AG20443 (cell line): ENCODE measurements around the gene MTG2.
A peak's percentile ranks its signal among the peaks of the same experiment; 100 is the strongest.

Experiments used
- DNase-seq: peaks from one replicate; pipeline ENCODE4 v3.0.0; 2012; ENCODE audit warnings: low spot score, mixed read lengths

Gene MTG2

GRCh38 chr20:62182469-62183425 lies at the start of gene MTG2:
Gene MTG2 (plus strand): TSS chr20:62183028. CDS start chr20:62193421, 10,393 bp downstream.
- DNase-seq, result peak; percentile 100

GRCh38 chr20:62133051-62133845 lies 49.6 kb upstream of the MTG2 start:
- no peak for DNase-seq

- DNase-seq, result no peak
Measured at GRCh38 chr20:62133864-62134263, 49.0 kb upstream of the MTG2 start.

GRCh38 chr20:62134735-62135231 lies 48.0 kb upstream of the MTG2 start:
- peak; percentile 38 for DNase-seq

- no peak for DNase-seq
Measured at GRCh38 chr20:62135573-62136266, 47.1 kb upstream of the MTG2 start.

GRCh38 chr20:62136283-62137091 lies 46.3 kb upstream of the MTG2 start:
- peak; percentile 74 for DNase-seq

- no peak for DNase-seq
Measured at GRCh38 chr20:62137092-62137384, 45.8 kb upstream of the MTG2 start.

- DNase-seq, result no peak
Measured at GRCh38 chr20:62137478-62138203, 45.2 kb upstream of the MTG2 start.

- no peak for DNase-seq
Measured at GRCh38 chr20:62138204-62138543, 44.7 kb upstream of the MTG2 start.

GRCh38 chr20:62138912-62139311 lies 43.9 kb upstream of the MTG2 start:
- no peak for DNase-seq

- DNase-seq, result no peak
Measured at GRCh38 chr20:62139636-62140035, 43.2 kb upstream of the MTG2 start.

GRCh38 chr20:62141043-62141396 lies 41.8 kb upstream of the MTG2 start:
- no peak for DNase-seq

- DNase-seq, result no peak
Measured at GRCh38 chr20:62141397-62142251, 41.2 kb upstream of the MTG2 start.

- peak; percentile 47 for DNase-seq
Measured at GRCh38 chr20:62142252-62143080, 40.4 kb upstream of the MTG2 start.

GRCh38 chr20:62143081-62143956 lies 39.5 kb upstream of the MTG2 start, which contains the start of the genes PSMA7 and SS18L1:
Gene PSMA7 (minus strand): TSS chr20:62143394. CDS start chr20:62143303, 91 bp downstream.
Gene SS18L1 (plus strand): TSS chr20:62143769. CDS start chr20:62143821, 52 bp downstream.
- DNase-seq, result peak; percentile 96

- DNase-seq, result peak; percentile 89
Measured at GRCh38 chr20:62143957-62144825, 38.6 kb upstream of the MTG2 start.

- no peak for DNase-seq
Measured at GRCh38 chr20:62145688-62146018, 37.2 kb upstream of the MTG2 start.
